CD14-positive monocyte (primary cell): ENCODE results near the gene UVRAG. TPM values are rescaled to one million over a fixed set of nuclear protein-coding genes. Genes with fewer than 3 reads are reported as not detected.

ENCODE experiments used
- DNase-seq, 3 donors: peaks; one replicate each; pipeline ENCODE4 v3.0.0-alpha.2; 2011 to 2022
- H2AFZ ChIP-seq: 2 replicates; pipeline ENCODE4 v1.6.0; 2012; ENCODE audit warnings: mild to moderate bottlenecking, low read depth, low read length, inconsistent platforms; ENCODE audit not compliant: insufficient read depth, poor library complexity, severe bottlenecking
- H3K27ac ChIP-seq, 2 donors: 1 replicate in 1 of 2; 2 replicates in 1 of 2; pipeline ENCODE4 v1.5.1; 2012 to 2013; ENCODE audit warnings: low read length in 2 of 2, control low read depth in 1 of 2, inconsistent platforms in 1 of 2, low read depth in 1 of 2, mild to moderate bottlenecking in 1 of 2
- H3K27me3 ChIP-seq, 2 donors: one replicate each; pipeline versions ENCODE4 v1.6.0 to v1.6.1; 2011 to 2013; ENCODE audit warnings: low read length in 2 of 2; ENCODE audit not compliant: control insufficient read depth in 2 of 2, insufficient read depth in 2 of 2
- H3K36me3 ChIP-seq, 2 donors: replicated peaks in 1 of 2; 1 replicate in 1 of 2; 2 replicates in 1 of 2; pipeline versions ENCODE4 v1.5.1 to v1.6.1; 2012 to 2013; ENCODE audit warnings: low read length in 2 of 2, control low read depth in 1 of 2, inconsistent platforms in 1 of 2, mild to moderate bottlenecking in 1 of 2; ENCODE audit not compliant: insufficient read depth in 2 of 2, control insufficient read depth in 1 of 2
- H3K4me1 ChIP-seq, 2 donors: 1 replicate in 1 of 2; 2 replicates in 1 of 2; pipeline versions ENCODE4 v1.5.1 to v1.6.1; 2012 to 2013; ENCODE audit warnings: low read length in 2 of 2, control low read depth in 1 of 2, inconsistent platforms in 1 of 2, mild to moderate bottlenecking in 1 of 2, moderate library complexity in 1 of 2; ENCODE audit not compliant: insufficient read depth in 2 of 2, control insufficient read depth in 1 of 2
- H3K4me2 ChIP-seq: replicated peaks from 2 replicates; pipeline ENCODE3; 2012; ENCODE audit warnings: low read length, moderate library complexity, mild to moderate bottlenecking; ENCODE audit not compliant: poor library complexity, severe bottlenecking; ENCODE audit errors: extremely low read depth
- H3K4me3 ChIP-seq, 3 experiments: fragments of 200-600 bp in 1 of 3; sonication (generic) in 1 of 3; replicated peaks in 1 of 3; 1 replicate in 2 of 3; 2 replicates in 1 of 3; pipeline ENCODE4 v1.5.1; 2011 to 2013; ENCODE audit warnings: low read length in 3 of 3, mild to moderate bottlenecking in 3 of 3, control low read depth in 2 of 3, low read depth in 2 of 3, inconsistent platforms in 1 of 3, moderate library complexity in 1 of 3
- H3K79me2 ChIP-seq: 2 replicates; pipeline ENCODE4 v1.6.0; 2012; ENCODE audit warnings: mild to moderate bottlenecking, control low read depth, inconsistent platforms, low read length, moderate library complexity; ENCODE audit not compliant: insufficient read depth
- H3K9ac ChIP-seq: 2 replicates; pipeline ENCODE4 v1.6.0; 2017; ENCODE audit warnings: low read length, mild to moderate bottlenecking; ENCODE audit not compliant: insufficient read depth, poor library complexity, severe bottlenecking
- H3K9me3 ChIP-seq, 2 donors: replicated peaks in 1 of 2; 1 replicate in 1 of 2; 2 replicates in 1 of 2; pipeline versions ENCODE4 v1.5.1 to v1.6.1; 2012 to 2013; ENCODE audit warnings: low read length in 2 of 2, control low read depth in 1 of 2; ENCODE audit not compliant: control insufficient read depth in 1 of 2, insufficient read depth in 1 of 2
- H4K20me1 ChIP-seq: 2 replicates; pipeline ENCODE4 v1.6.0; 2012; ENCODE audit warnings: mild to moderate bottlenecking, low read length, control low read depth, moderate library complexity; ENCODE audit not compliant: insufficient read depth
- H3K27ac Mint-ChIP-seq, 7 donors: one replicate each; pipeline ENCODE4 v1.8.0; 2020; ENCODE audit warnings: mild to moderate bottlenecking in 7 of 7, mixed read lengths in 7 of 7, moderate library complexity in 6 of 7, inconsistent platforms in 2 of 7
- H3K27me3 Mint-ChIP-seq, 3 donors: one replicate each; pipeline ENCODE4 v1.8.0; 2021 to 2022; ENCODE audit warnings: low read depth in 3 of 3, mild to moderate bottlenecking in 3 of 3, mixed read lengths in 3 of 3, moderate library complexity in 3 of 3, inconsistent platforms in 1 of 3
- H3K36me3 Mint-ChIP-seq, 2 donors: one replicate each; pipeline ENCODE4 v1.8.0; 2020; ENCODE audit warnings: mixed read lengths in 2 of 2, inconsistent platforms in 1 of 2, mild to moderate bottlenecking in 1 of 2
- H3K4me1 Mint-ChIP-seq: one replicate; pipeline ENCODE4 v1.8.0; 2020; ENCODE audit warnings: mild to moderate bottlenecking, mixed read lengths
- H3K4me3 Mint-ChIP-seq, 2 donors: one replicate each; pipeline ENCODE4 v1.8.0; 2020; ENCODE audit warnings: mild to moderate bottlenecking in 2 of 2, mixed read lengths in 2 of 2, moderate library complexity in 1 of 2
- H3K9me3 Mint-ChIP-seq, 7 donors: one replicate each; pipeline ENCODE4 v1.8.0; 2020 to 2022; ENCODE audit warnings: mixed read lengths in 7 of 7, mild to moderate bottlenecking in 6 of 7, moderate library complexity in 6 of 7, inconsistent platforms in 2 of 7
- WGBS: methylation state at CpG from one replicate; pipeline ENCODE4 v1.1.5; 2013; ENCODE audit warnings: missing lambda C conversion rate; ENCODE audit not compliant: insufficient coverage; 5-methylcytosine and 5-hydroxymethylcytosine counted together
- intact Hi-C, 2 donors: fragments of 100-400 bp; cut with micrococcal nuclease; formaldehyde crosslinking; loops; one replicate each; pipeline versions ENCODE4 v1.15.0 to v1.15.1; 2023
- polyA plus RNA-seq, 3 donors: library from polyadenylated mRNA; depleted of rRNA in 1 of 3; unstranded in 2 of 3; stranded (reverse) in 1 of 3; fragments of 300-500 nt in 2 of 3; fragments of >200 nt in 1 of 3; fragmentation: Illumina TruSeq in 2 of 3; gene quantifications; 1 replicate in 2 of 3; 2 replicates in 1 of 3; pipeline ENCODE4 v1.2.3, GENCODE V29; 2012 to 2021
- TF ChIP-seq, protein P1 (sequence below): fragments of 200-600 bp; IDR thresholded peaks from one replicate; pipeline ENCODE4 v1.8.0; 2022; ENCODE audit warnings: antibody characterized with exemption, mild to moderate bottlenecking

Gene UVRAG
- polyA plus RNA-seq, 3 donors = 13.7 to 20.5 (median 20.0) TPM

DNA sequence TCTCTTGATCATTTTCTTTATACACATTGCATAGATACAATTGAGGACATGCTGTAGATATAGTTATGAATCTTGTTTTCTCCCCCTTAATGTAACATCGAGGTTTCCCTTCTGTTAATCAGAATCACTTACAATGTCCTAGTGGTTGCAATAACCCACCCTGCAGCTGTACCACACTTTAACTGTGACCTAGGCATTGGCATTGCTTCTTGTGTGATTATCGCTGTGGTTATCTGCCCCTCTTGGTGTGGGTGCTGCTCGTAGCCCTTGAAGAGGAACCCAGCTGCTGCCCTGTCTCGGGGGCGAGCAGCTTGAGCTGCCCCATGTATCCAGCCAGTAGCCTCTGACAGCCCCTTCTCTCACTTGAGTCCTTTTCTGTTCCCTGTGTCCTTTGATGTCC lies 44.9 kb upstream of the UVRAG start:
- Histone ChIP-seq H3K27me3 (no peaks in the 10 kb centered on the region), H3K9me3 (no peaks in the 10 kb centered on the region), H3K79me2 (peaks cover 49% of the 10 kb centered on the region), H3K4me3 (peak overlapping the region in 2 of 3 experiments; percentile 1 to 79), H3K9ac (no peak overlapping the region), H3K4me2 (peak overlapping the region; percentile 82), H4K20me1 (no peaks in the 10 kb centered on the region), H3K36me3 (no peaks in the 10 kb centered on the region), H3K27ac (peak overlapping the region in 1 of 2 donors; percentile 98), H2AFZ (no peak overlapping the region), H3K4me1 (peaks cover 85 to 88% of the 10 kb centered on the region in 2 donors)
- H3K9me3 Mint-ChIP-seq = peaks cover 0 to 2% (median 0%) of the 10 kb centered on the region in 7 donors
- TF ChIP-seq, protein P1, sequence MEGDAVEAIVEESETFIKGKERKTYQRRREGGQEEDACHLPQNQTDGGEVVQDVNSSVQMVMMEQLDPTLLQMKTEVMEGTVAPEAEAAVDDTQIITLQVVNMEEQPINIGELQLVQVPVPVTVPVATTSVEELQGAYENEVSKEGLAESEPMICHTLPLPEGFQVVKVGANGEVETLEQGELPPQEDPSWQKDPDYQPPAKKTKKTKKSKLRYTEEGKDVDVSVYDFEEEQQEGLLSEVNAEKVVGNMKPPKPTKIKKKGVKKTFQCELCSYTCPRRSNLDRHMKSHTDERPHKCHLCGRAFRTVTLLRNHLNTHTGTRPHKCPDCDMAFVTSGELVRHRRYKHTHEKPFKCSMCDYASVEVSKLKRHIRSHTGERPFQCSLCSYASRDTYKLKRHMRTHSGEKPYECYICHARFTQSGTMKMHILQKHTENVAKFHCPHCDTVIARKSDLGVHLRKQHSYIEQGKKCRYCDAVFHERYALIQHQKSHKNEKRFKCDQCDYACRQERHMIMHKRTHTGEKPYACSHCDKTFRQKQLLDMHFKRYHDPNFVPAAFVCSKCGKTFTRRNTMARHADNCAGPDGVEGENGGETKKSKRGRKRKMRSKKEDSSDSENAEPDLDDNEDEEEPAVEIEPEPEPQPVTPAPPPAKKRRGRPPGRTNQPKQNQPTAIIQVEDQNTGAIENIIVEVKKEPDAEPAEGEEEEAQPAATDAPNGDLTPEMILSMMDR = no peak
- H3K4me1 Mint-ChIP-seq = peaks cover 89% of the 10 kb centered on the region
- no peak for DNase-seq
- H3K4me3 Mint-ChIP-seq = peak overlapping the region; percentile 89
- peaks cover 7 to 15% (median 11%) of the 10 kb centered on the region in 3 donors for H3K27me3 Mint-ChIP-seq
- WGBS = 40% methylated on average over 1 of the region's 5 CpGs
- peaks cover 28 to 29% of the 10 kb centered on the region in 2 donors for H3K36me3 Mint-ChIP-seq
- H3K27ac Mint-ChIP-seq = peak overlapping the region; percentile 46 to 97 (median 94)
- intact Hi-C loops = loop anchor here in 1 of 2 donors (5.0 kb wide), 1 partner anchor 42 kb away; no protein-coding TSS in a partner anchor

DNA sequence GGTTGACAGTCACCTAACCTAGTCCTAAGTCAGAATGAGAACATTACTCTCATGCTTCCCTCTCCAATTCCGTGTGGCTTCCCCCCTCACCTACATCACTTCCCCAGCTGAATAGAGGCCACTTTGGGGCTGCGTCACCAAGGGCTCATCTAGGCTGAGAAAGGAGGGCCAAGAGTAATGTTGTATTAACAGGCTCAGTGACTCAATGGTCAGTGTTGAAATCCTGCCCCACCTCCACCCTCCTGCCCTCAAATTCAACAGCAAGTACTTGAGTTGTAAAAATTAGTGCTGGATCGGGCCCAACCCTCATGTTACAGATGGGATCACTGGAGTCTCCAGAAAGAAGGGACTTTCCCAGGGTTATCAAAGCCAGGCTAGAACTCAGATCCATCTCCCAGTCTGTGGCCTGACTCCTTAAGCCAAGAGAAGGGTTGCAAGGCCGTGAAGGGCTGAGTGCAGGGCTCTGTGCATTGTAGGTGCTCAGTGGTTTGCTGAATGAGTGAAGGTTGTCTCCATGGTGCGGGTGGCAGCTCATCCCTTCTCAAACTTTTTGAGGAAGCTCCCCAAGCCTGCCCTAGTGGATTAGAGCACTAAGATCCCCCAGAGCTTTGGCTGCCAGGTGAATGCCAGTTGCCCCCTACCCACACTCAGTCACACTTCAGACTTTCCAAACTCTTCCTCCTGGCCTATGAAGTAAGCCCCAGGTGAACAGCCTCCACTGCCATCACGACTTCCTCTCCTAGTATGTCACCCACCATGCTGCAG lies 43.2 kb upstream of the UVRAG start:
- H3K27me3 Mint-ChIP-seq = peaks cover 7 to 15% (median 9%) of the 10 kb centered on the region in 3 donors

More for the DNA sequence above, 43.2 kb upstream of the UVRAG start:
- Histone ChIP-seq H3K9ac (peak overlapping the region; percentile 70), H2AFZ (no peak overlapping the region), H3K4me3 (peak overlapping the region in 1 of 3 experiments; percentile 79), H3K4me1 (peaks cover 93 to 94% of the 10 kb centered on the region in 2 donors), H4K20me1 (no peaks in the 10 kb centered on the region), H3K36me3 (no peaks in the 10 kb centered on the region), H3K79me2 (peaks cover 49% of the 10 kb centered on the region), H3K27ac (peak overlapping the region; percentile 93 to 98), H3K4me2 (peak overlapping the region; percentile 82), H3K27me3 (no peaks in the 10 kb centered on the region), H3K9me3 (no peaks in the 10 kb centered on the region)
- DNase-seq = peak; percentile 96 to 99 (median 96)
- TF ChIP-seq, protein P1 = no peak
- H3K4me1 Mint-ChIP-seq = peaks cover 93% of the 10 kb centered on the region
- peak overlapping the region; percentile 88 to 97 (median 94) for H3K27ac Mint-ChIP-seq
- intact Hi-C loops = loop anchor here in 1 of 2 donors (5.0 kb wide), 1 partner anchor 40 kb away; no protein-coding TSS in a partner anchor
- 68% methylated on average over 4 of the region's 6 CpGs for WGBS
- H3K4me3 Mint-ChIP-seq = peak overlapping the region; percentile 89
- peaks cover 41 to 43% of the 10 kb centered on the region in 2 donors for H3K36me3 Mint-ChIP-seq
- peaks cover 0 to 2% (median 0%) of the 10 kb centered on the region in 7 donors for H3K9me3 Mint-ChIP-seq
